Activated T-cell treated with anti-CD3 and anti-CD28 coated beads, Interleukin-2, amount 50 U/mL, for 72 hours (primary cell): Measurements from ENCODE around the gene NCAM2. TPM values are rescaled to one million over a fixed set of nuclear protein-coding genes. Genes with fewer than 3 reads are reported as not detected.

Experiments used
- ATAC-seq, 2 donors: fragments of 150-1000 bp; cut with Tn5 transposase; replicated peaks in 1 of 2; 2 replicates each; pipeline ENCODE4 v1.10.0; 2021; ENCODE audit warnings: moderate library complexity in 2 of 2, mild to moderate bottlenecking in 1 of 2
- DNase-seq, 2 donors: peaks; one replicate each; pipeline ENCODE4 v3.0.0; 2021 to 2022; ENCODE audit warnings: mixed read lengths in 1 of 2
- H3K27ac Mint-ChIP-seq: one replicate; pipeline ENCODE4 v1.8.0; 2022; ENCODE audit warnings: mild to moderate bottlenecking, moderate library complexity, mixed read lengths
- H3K27me3 Mint-ChIP-seq: one replicate; pipeline ENCODE4 v1.8.0; 2022; ENCODE audit warnings: low read depth, mixed read lengths
- H3K36me3 Mint-ChIP-seq, 2 donors: one replicate each; pipeline ENCODE4 v1.8.0; 2022; ENCODE audit warnings: mixed read lengths in 2 of 2, mild to moderate bottlenecking in 1 of 2; ENCODE audit not compliant: insufficient read depth in 2 of 2
- H3K4me1 Mint-ChIP-seq: one replicate; pipeline ENCODE4 v1.8.0; 2022; ENCODE audit warnings: low read depth, mixed read lengths
- H3K4me3 Mint-ChIP-seq, 2 donors: one replicate each; pipeline ENCODE4 v1.8.0; 2022; ENCODE audit warnings: mild to moderate bottlenecking in 2 of 2, mixed read lengths in 2 of 2, moderate library complexity in 2 of 2
- H3K9me3 Mint-ChIP-seq, 2 donors: one replicate each; pipeline ENCODE4 v1.8.0; 2022; ENCODE audit warnings: mixed read lengths in 2 of 2
- total RNA-seq, 2 donors: library from RNA; stranded (reverse); gene quantifications; one replicate each; pipeline ENCODE4 v1.2.3, GENCODE V29; 2022

NCAM2 gene
- not detected for total RNA-seq

DNA sequence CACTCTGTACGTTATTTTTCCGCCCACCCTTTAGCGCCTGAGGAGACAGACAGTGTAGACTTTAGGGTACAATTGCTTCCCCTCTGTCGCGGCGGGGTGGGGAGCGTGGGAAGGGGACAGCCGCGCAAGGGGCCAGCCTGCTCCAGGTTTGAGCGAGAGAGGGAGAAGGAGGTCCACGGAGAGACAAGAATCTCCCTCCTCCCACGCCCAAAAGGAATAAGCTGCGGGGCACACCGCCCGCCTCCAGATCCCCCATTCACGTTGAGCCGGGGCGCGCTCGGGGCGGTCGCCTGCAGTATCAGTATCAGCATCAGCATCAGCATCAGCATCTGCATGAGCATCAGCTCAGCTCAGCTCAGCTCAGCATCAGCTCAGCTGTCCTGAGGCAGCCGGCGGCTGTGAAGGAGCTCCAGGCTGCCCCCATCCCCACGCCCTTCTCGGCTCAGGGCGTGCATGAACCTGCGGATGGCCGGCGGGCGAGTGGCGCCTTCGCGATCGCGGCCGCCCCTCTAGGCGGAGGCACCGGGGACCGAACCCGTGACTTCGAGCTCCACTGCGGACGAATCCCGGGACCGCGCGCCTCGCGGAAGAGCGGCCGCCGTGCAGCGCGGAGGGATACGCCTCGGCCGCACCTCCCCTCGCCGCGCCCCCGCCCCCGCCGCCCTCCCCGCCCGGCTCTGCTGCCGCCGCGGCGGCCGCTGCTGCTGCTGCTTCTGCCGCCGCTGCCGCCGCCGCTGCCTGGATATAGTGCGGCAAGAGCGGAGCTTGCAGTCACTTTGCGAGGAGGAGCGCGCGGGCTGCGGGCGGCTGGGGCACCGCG, at the start of gene NCAM2:
Gene NCAM2 (plus strand): TSS at position 774 of the 820 bp plus-strand sequence.
- H3K27ac Mint-ChIP-seq, result no peak within 1 kb of the TSS
- H3K36me3 Mint-ChIP-seq, result no peaks in the 10 kb centered on the region
- no peaks in the 10 kb centered on the region for H3K9me3 Mint-ChIP-seq
- peak within 1 kb of the TSS; percentile 63 to 73 for H3K4me3 Mint-ChIP-seq
- ATAC-seq (peak; percentile 83 to 88), DNase-seq (peak; percentile 55 to 66)
- H3K4me1 Mint-ChIP-seq, result no peaks in the 10 kb centered on the region
- H3K27me3 Mint-ChIP-seq, result peaks cover 10% of the 10 kb centered on the region

GRCh38 chr21:20949884-20950283, 48.3 kb upstream of the NCAM2 start:
- H3K9me3 Mint-ChIP-seq, result peaks cover 0 to 2% of the 10 kb centered on the region in 2 donors
- no peaks in the 10 kb centered on the region for H3K36me3 Mint-ChIP-seq
- no peak for ATAC-seq
- H3K27ac Mint-ChIP-seq, result no peak overlapping the region
- H3K27me3 Mint-ChIP-seq, result no peaks in the 10 kb centered on the region
- H3K4me1 Mint-ChIP-seq, result no peaks in the 10 kb centered on the region
- no peak for DNase-seq
- no peak overlapping the region for H3K4me3 Mint-ChIP-seq

- ATAC-seq, result no peak
- Mint-ChIP-seq H3K27ac (no peak overlapping the region), H3K4me1 (no peaks in the 10 kb centered on the region), H3K9me3 (no peaks in the 10 kb centered on the region), H3K4me3 (no peak overlapping the region), H3K36me3 (no peaks in the 10 kb centered on the region), H3K27me3 (no peaks in the 10 kb centered on the region)
- DNase-seq, result no peak
Measured at GRCh38 chr21:20965816-20966215, 32.4 kb upstream of the NCAM2 start.

GRCh38 chr21:20968391-20968790, 29.8 kb upstream of the NCAM2 start:
- H3K4me3 Mint-ChIP-seq, result no peak overlapping the region
- DNase-seq (no peak), ATAC-seq (no peak)
- no peaks in the 10 kb centered on the region for H3K27me3 Mint-ChIP-seq
- no peaks in the 10 kb centered on the region for H3K9me3 Mint-ChIP-seq
- no peaks in the 10 kb centered on the region for H3K36me3 Mint-ChIP-seq
- no peak overlapping the region for H3K27ac Mint-ChIP-seq
- H3K4me1 Mint-ChIP-seq, result no peaks in the 10 kb centered on the region

- Mint-ChIP-seq H3K4me1 (no peaks in the 10 kb centered on the region), H3K27ac (no peak overlapping the region), H3K9me3 (no peaks in the 10 kb centered on the region), H3K36me3 (no peaks in the 10 kb centered on the region), H3K27me3 (no peaks in the 10 kb centered on the region), H3K4me3 (no peak overlapping the region)
- no peak for DNase-seq
- ATAC-seq, result no peak
Measured at GRCh38 chr21:20970691-20971090, 27.5 kb upstream of the NCAM2 start.

DNA sequence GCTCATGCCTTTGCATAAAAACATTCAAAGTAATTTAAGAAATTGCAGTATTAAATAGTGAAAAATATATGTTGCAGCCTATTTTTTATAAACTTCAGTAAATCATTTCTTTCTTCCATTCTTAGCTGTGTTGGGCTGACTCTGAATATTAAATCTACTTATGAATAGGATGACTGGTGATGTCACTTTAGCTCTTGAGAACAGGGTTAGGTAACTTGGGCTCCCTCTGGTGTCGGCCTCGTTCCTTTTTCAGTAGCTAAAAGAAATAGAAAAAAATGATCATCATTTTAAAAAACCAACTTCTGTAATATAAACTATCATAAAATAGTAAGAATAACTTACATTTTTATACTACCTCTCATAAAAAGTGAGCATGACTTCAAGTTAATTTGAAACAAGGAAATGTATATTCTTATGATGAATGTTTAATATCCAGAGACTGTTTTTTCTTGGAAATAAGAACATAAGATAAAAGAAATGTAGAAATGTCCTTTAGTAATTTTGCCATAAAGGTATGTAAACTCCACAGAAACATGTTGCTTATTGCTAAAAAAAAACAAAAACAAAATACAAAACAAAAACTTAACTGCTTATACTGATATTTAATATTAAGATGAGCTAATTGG, 26.8 kb upstream of the NCAM2 start:
- Mint-ChIP-seq H3K36me3 (no peaks in the 10 kb centered on the region), H3K4me1 (no peaks in the 10 kb centered on the region), H3K9me3 (no peaks in the 10 kb centered on the region), H3K4me3 (no peak overlapping the region), H3K27ac (no peak overlapping the region), H3K27me3 (no peaks in the 10 kb centered on the region)
- ATAC-seq, result no peak
- DNase-seq, result peak; percentile 11 to 33

- DNase-seq (no peak), ATAC-seq (no peak)
- Mint-ChIP-seq H3K36me3 (no peaks in the 10 kb centered on the region), H3K4me3 (no peak overlapping the region), H3K27ac (no peak overlapping the region), H3K9me3 (no peaks in the 10 kb centered on the region), H3K27me3 (peaks cover 3% of the 10 kb centered on the region), H3K4me1 (no peaks in the 10 kb centered on the region)
Measured at GRCh38 chr21:20994790-20995189, 3.4 kb upstream of the NCAM2 start.

DNA sequence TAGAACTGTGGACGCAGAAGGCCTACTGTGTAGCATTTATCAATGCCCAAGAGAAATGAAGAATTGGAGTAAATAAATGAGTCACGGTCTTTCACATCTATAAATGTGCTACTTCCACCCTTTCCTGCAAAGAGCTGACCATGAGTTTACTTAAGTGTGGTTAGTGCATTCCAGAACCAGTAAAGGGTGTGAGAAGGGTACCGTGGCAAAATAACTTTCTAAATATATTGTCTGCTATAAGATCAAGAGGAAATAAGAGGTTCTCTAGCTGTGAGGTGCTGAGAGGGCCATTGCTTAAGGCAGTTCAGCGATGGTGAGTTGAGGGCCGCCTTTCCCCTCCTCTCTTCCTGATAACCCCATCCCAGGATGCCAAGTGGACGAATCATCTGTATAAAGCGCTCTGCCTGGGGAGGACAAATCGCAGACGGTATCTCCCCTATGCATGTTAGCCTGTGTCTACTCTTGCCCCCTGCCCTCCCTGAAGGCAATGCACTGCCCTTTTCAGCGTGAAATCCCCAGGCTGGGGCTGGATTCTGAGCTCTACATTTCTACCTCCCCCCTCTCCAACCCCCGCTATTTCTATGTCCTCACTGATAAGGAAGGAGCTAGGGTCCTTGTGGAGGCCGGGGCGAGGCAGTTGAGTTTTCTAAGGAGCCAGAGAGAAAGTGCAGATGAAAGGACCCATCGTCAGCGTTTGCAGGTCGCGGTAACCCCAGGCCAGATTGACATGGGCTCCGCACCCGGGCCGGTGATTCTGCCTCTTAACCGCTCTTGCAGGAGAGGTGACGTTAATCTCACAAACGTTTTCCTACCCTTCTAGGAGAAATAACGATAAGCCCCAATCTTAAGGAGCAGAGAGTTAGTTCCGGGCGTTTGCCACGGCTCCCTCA, 1.5 kb upstream of the NCAM2 start:
- no peak for ATAC-seq
- no peak overlapping the region for H3K27ac Mint-ChIP-seq
- no peaks in the 10 kb centered on the region for H3K9me3 Mint-ChIP-seq
- H3K36me3 Mint-ChIP-seq, result no peaks in the 10 kb centered on the region
- peak overlapping the region; percentile 37 to 66 for H3K4me3 Mint-ChIP-seq
- no peak for DNase-seq
- H3K4me1 Mint-ChIP-seq, result no peaks in the 10 kb centered on the region
- peaks cover 10% of the 10 kb centered on the region for H3K27me3 Mint-ChIP-seq

DNA sequence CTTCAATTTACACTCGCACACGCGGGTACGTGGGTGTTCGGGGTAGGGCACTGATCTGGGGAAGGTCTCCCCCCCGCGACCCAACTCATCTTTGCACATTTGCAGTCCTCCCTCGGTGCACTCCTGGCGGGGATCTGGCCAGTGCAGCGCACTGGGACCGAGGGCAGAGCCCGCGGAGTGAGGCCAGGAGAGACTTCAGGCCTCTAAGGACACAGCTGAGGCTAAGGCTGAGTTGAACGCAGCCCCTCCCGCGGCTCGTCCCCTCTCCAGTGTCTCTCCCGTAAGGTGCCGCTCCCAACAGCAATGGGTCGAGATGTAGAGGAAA, 936 bp upstream of the NCAM2 start:
- peaks cover 10% of the 10 kb centered on the region for H3K27me3 Mint-ChIP-seq
- peak overlapping the region; percentile 37 to 66 for H3K4me3 Mint-ChIP-seq
- H3K9me3 Mint-ChIP-seq, result no peaks in the 10 kb centered on the region
- H3K27ac Mint-ChIP-seq, result no peak overlapping the region
- H3K36me3 Mint-ChIP-seq, result no peaks in the 10 kb centered on the region
- H3K4me1 Mint-ChIP-seq, result no peaks in the 10 kb centered on the region
- peak in 1 of 2 donors; percentile 20 for ATAC-seq
- no peak for DNase-seq

GRCh38 chr21:20998456-20998789, 214 bp downstream of the NCAM2 start:
- H3K36me3 Mint-ChIP-seq, result no peaks in the 10 kb centered on the region
- peak overlapping the region; percentile 63 to 73 for H3K4me3 Mint-ChIP-seq
- no peak for DNase-seq
- H3K27me3 Mint-ChIP-seq, result peaks cover 10% of the 10 kb centered on the region
- no peak for ATAC-seq
- no peaks in the 10 kb centered on the region for H3K4me1 Mint-ChIP-seq
- H3K9me3 Mint-ChIP-seq, result no peaks in the 10 kb centered on the region
- H3K27ac Mint-ChIP-seq, result no peak overlapping the region

GRCh38 chr21:20998886-20999285, 677 bp downstream of the NCAM2 start:
- no peak for ATAC-seq
- peaks cover 10% of the 10 kb centered on the region for H3K27me3 Mint-ChIP-seq
- no peaks in the 10 kb centered on the region for H3K9me3 Mint-ChIP-seq
- H3K36me3 Mint-ChIP-seq, result no peaks in the 10 kb centered on the region
- peak overlapping the region; percentile 63 to 73 for H3K4me3 Mint-ChIP-seq
- no peaks in the 10 kb centered on the region for H3K4me1 Mint-ChIP-seq
- DNase-seq, result no peak
- no peak overlapping the region for H3K27ac Mint-ChIP-seq

- peak; percentile 8 to 23 for DNase-seq
- Mint-ChIP-seq H3K27ac (no peak overlapping the region), H3K4me1 (no peaks in the 10 kb centered on the region), H3K9me3 (no peaks in the 10 kb centered on the region), H3K36me3 (no peaks in the 10 kb centered on the region), H3K27me3 (peaks cover 17% of the 10 kb centered on the region), H3K4me3 (no peak overlapping the region)
- ATAC-seq, result no peak
Measured at GRCh38 chr21:20999659-21000058, 1.4 kb downstream of the NCAM2 start.

GRCh38 chr21:21000591-21001175, 2.5 kb downstream of the NCAM2 start:
- Mint-ChIP-seq H3K9me3 (no peaks in the 10 kb centered on the region), H3K27me3 (peaks cover 19% of the 10 kb centered on the region), H3K27ac (no peak overlapping the region), H3K36me3 (no peaks in the 10 kb centered on the region), H3K4me3 (no peak overlapping the region), H3K4me1 (no peaks in the 10 kb centered on the region)
- DNase-seq (no peak), ATAC-seq (no peak)
